ENCODE results near the gene PLEKHG4. TPM values are rescaled to one million over a fixed set of nuclear protein-coding genes. Genes with fewer than 3 reads are reported as not detected.

Gene PLEKHG4
- total RNA-seq, 4 donors from 2014 or later, result 6.8 to 45.3 (median 17.1) TPM

- H3K27me3 ChIP-seq, result no peaks in the 10 kb centered on the region
- no peak overlapping the region for H3K4me3 ChIP-seq
- H3K36me3 ChIP-seq, result no peaks in the 10 kb centered on the region
- intact Hi-C loops (cut with DNase I; ENCODE audit: low total_unique reads), result no loop called here
- peak overlapping the region in 1 of 2 donors; percentile 70 for H3K27ac ChIP-seq
- no peaks in the 10 kb centered on the region for H3K9me3 ChIP-seq
- TF ChIP-seq CTCF (IDR thresholded peaks at IDR 0.05) (no peak), POLR2A (IDR thresholded peaks at IDR 0.05) (no peak)
- H3K4me1 ChIP-seq, result no peaks in the 10 kb centered on the region
- no peak for DNase-seq
These were observed 23.6 kb downstream of the PLEKHG4 start for GRCh38 chr16:67302970-67303369.

- no peaks in the 10 kb centered on the region for H3K9me3 ChIP-seq
- H3K4me1 ChIP-seq, result no peaks in the 10 kb centered on the region
- no peak overlapping the region for H3K27ac ChIP-seq
- H3K4me3 ChIP-seq, result no peak overlapping the region
- H3K36me3 ChIP-seq, result no peaks in the 10 kb centered on the region
- DNase-seq, result no peak
- TF ChIP-seq CTCF (IDR thresholded peaks at IDR 0.05) (no peak), POLR2A (IDR thresholded peaks at IDR 0.05) (no peak)
- intact Hi-C loops (cut with DNase I; ENCODE audit: low total_unique reads), result no loop called here
- no peaks in the 10 kb centered on the region for H3K27me3 ChIP-seq
These were observed 24.7 kb downstream of the PLEKHG4 start for GRCh38 chr16:67304020-67304419.

GRCh38 chr16:67305216-67306071, 26.1 kb downstream of the PLEKHG4 start:
- intact Hi-C loops (cut with DNase I; ENCODE audit: low total_unique reads), result no loop called here
- TF ChIP-seq CTCF (IDR thresholded peaks at IDR 0.05) (no peak), POLR2A (IDR thresholded peaks at IDR 0.05) (no peak)
- H3K4me1 ChIP-seq, result no peaks in the 10 kb centered on the region
- H3K36me3 ChIP-seq, result no peaks in the 10 kb centered on the region
- no peaks in the 10 kb centered on the region for H3K9me3 ChIP-seq
- DNase-seq, result no peak
- no peaks in the 10 kb centered on the region for H3K27me3 ChIP-seq
- no peak overlapping the region for H3K4me3 ChIP-seq
- no peak overlapping the region for H3K27ac ChIP-seq

- Histone ChIP-seq H3K4me1 (no peaks in the 10 kb centered on the region), H3K36me3 (no peaks in the 10 kb centered on the region), H3K4me3 (no peak overlapping the region), H3K9me3 (no peaks in the 10 kb centered on the region), H3K27me3 (no peaks in the 10 kb centered on the region), H3K27ac (peak overlapping the region in 1 of 2 donors; percentile 78)
- no peak for TF ChIP-seq CTCF (IDR thresholded peaks at IDR 0.05)
- no peak for TF ChIP-seq POLR2A (IDR thresholded peaks at IDR 0.05)
- DNase-seq, result no peak
- intact Hi-C loops (cut with DNase I; ENCODE audit: low total_unique reads), result no loop called here
These were observed 31.2 kb downstream of the PLEKHG4 start for GRCh38 chr16:67310561-67310960.

- intact Hi-C loops (cut with DNase I; ENCODE audit: low total_unique reads), result no loop called here
- TF ChIP-seq POLR2A (IDR thresholded peaks at IDR 0.05) (no peak), CTCF (IDR thresholded peaks at IDR 0.05) (no peak)
- Histone ChIP-seq H3K36me3 (no peaks in the 10 kb centered on the region), H3K4me1 (no peaks in the 10 kb centered on the region), H3K9me3 (no peaks in the 10 kb centered on the region), H3K4me3 (no peak overlapping the region), H3K27me3 (no peaks in the 10 kb centered on the region), H3K27ac (peak overlapping the region; percentile 72 to 78)
- DNase-seq, result peak; percentile 41 to 77
These were observed 32.5 kb downstream of the PLEKHG4 start for GRCh38 chr16:67311607-67312488.

All from uterus (tissue), 4 donors.